Erythroblast (primary cell): ENCODE measurements around the gene CAPN15.

Source experiments
- GATA1 ChIP-seq: IDR thresholded peaks from 2 replicates; pipeline ENCODE4 v1.6.1; 2011; ENCODE audit warnings: low read depth, mild to moderate bottlenecking, control low read depth, low read length, moderate library complexity
- POLR2A ChIP-seq: IDR thresholded peaks from 2 replicates; pipeline ENCODE4 v1.6.1; 2011; ENCODE audit warnings: mild to moderate bottlenecking, low read length

DNA sequence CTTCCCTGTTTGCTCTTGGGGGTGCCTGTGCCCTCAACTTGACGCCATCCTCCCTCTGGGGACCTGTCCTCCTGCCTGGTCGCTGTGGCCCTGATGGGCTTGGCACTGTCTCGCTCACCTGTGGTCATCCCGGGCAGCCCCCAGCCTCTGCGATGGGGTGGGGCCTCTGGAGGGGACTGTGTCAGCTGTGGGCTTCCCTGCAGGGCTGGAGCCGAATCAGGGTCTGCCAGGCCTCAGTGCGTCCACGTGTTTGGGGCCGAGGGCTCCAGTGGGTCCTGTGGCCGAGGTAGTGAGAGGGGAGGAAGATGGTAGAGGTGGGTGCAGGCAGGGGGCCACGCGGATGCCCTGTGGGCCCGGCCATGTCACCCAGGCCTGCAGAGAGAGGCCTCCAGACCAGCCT lies 50.3 kb downstream of the CAPN15 start:
- TF ChIP-seq POLR2A = no peak
- TF ChIP-seq GATA1 = no peak
